Measurements from ENCODE around the gene FAM13A.

DNA sequence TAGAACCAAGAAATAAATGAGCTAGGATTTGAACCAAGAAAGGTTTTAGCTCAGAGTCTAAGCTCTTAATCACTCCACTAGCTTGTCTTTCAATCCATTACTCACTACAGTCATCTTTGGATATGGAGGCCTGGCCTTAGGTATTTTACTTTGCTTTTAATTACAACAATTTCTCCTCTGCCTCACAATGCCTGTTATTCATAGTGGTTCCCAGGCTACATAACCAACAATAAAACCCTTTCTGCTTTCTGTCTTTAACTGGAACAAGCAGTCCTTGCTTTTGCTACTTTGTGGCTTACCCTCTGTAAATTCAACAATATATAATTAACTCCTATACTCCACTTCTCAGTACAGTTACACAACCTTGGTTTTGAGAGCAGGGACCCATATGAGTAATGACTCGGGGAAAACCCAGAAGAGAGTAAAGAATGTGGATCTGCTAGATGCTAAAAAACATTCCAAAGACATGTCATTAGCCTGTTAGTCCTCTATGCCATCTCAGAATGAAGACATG is 264.7 kb downstream of the FAM13A start:
- TF ChIP-seq, protein P1, sequence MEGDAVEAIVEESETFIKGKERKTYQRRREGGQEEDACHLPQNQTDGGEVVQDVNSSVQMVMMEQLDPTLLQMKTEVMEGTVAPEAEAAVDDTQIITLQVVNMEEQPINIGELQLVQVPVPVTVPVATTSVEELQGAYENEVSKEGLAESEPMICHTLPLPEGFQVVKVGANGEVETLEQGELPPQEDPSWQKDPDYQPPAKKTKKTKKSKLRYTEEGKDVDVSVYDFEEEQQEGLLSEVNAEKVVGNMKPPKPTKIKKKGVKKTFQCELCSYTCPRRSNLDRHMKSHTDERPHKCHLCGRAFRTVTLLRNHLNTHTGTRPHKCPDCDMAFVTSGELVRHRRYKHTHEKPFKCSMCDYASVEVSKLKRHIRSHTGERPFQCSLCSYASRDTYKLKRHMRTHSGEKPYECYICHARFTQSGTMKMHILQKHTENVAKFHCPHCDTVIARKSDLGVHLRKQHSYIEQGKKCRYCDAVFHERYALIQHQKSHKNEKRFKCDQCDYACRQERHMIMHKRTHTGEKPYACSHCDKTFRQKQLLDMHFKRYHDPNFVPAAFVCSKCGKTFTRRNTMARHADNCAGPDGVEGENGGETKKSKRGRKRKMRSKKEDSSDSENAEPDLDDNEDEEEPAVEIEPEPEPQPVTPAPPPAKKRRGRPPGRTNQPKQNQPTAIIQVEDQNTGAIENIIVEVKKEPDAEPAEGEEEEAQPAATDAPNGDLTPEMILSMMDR (IDR thresholded peaks at IDR 0.05; ENCODE audit: low read length): no peak
- no peak for TF ChIP-seq EZH2 (optimal IDR thresholded peaks at IDR 0.05; ENCODE audit: low read depth, low read length)
- TF ChIP-seq EZH2phosphoT487 (IDR thresholded peaks at IDR 0.05; ENCODE audit: low read length): no peak

All from MM.1S (cell line).